HG03039 (cell line): Measurements from ENCODE around the gene EPS8L3.
"Not testable (repeated sequence)": the region's sequence is repeated elsewhere in the genome, so short reads cannot be mapped to it uniquely, and the experiment has no call there.

Source experiments
- ATAC-seq: cut with Tn5 transposase; IDR thresholded peaks from one replicate; pipeline ENCODE4 v1.9.1; 2021; ENCODE audit warnings: mild to moderate bottlenecking, moderate library complexity; ENCODE audit not compliant: unreplicated experiment

EPS8L3 gene

DNA sequence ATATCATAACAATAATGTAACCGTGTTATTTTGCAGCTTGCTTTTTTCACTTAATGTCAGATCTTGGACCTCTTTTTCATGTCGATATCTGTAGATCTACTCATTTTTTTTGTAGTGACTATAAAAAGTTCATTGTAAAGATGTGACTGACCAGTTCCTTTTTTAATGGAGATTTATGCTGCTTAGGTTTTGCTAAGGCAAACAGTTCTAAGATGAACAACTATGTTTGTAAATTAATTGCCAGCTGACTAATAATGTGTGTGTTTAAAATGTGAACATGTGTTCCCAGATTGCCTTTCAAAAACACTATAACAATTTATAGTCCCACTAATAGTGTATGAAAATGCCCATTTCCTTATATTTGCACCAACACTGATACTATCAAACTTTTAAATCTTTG, 18.1 kb upstream of the EPS8L3 start:
- ATAC-seq: no peak

DNA sequence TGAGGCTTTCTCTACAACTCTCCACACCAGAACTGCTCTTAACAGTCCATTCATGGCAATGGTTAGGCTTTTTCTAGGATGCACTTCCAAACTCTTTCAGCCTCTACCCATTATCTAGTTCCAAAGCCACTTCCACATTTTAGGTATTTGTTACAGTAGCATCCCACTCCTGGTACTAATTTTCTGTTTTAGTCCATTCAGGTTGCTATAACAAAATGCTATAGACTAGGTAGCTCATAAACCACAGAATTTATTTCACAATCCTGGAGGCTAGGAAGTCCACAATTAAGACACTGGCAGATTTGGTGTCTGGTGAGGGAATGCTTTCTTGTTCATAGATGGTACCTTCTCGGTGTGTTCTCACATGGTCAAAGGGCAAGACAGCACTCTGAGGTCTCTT, 17.3 kb upstream of the EPS8L3 start:
- no peak for ATAC-seq

DNA sequence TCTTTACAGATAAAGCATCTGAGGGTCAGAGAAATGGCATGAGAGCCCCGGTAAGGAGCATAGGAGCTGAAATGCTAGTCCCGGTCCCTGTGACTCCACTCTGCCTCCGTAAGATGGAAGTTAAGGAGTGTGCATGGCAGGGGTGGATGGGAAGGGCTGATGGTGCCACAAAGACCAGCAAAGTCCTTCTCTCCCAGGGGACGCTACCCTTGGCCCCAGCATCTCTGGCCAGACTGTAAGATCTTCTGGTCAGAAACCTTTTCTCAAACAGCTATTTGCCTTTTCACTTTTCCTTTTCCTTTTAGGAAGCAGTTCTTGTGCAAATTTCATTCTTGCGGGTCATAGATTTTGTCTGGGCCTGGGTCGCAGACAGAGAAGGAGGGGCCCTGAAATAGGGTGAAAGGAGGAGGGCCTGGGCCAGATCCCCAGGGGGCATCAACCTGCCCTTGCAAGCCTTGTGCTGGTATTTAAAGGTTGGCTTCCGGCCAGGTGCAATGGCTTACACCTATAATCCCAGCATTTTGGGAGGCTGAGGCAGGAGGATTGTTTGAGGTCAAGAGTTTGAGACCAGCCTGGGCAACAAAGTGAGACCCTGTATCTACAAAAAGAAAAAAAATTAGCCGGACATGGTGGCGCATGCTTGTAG, 14.4 kb upstream of the EPS8L3 start:
- no peak for ATAC-seq

DNA sequence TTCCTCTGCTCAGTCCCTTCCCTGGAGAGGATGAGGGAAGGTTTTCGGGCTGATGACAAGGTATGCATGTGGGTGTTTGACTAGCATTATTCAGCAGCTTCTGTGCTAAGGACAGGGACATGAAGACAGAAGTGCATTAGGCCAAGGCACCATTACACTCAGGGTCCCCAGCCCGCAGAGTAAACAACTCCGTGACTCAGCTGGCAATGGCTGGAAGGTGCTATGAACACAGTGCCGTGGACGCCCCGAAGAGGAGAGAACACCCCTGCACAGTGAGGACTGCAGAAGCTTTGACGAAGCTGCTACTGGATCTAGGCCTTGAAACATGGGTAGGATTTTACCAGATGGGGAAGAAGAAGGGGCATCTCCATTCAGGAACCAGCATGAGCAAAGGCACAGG, 13.7 kb upstream of the EPS8L3 start:
- no peak for ATAC-seq

DNA sequence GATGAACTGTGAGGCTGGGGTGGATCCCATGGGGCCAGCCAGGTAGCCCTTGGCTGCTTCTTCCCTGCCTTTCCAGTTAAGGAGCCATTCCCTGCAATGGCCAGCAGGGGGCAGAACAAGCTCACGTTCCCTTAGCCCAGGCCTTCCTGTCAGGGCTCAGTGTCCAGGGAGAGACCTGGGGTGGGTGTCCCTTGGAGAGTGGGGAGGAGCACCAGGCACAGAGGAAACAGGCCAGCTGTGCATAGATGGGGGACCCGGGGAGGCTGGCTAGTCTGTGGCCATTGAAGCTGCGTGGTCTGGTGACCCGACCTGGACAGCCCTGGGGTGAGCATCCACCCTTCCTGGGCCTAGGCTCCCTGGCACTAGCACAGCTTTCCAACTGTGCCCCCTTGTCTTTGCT, 13.2 kb upstream of the EPS8L3 start:
- peak; percentile 49 for ATAC-seq

DNA sequence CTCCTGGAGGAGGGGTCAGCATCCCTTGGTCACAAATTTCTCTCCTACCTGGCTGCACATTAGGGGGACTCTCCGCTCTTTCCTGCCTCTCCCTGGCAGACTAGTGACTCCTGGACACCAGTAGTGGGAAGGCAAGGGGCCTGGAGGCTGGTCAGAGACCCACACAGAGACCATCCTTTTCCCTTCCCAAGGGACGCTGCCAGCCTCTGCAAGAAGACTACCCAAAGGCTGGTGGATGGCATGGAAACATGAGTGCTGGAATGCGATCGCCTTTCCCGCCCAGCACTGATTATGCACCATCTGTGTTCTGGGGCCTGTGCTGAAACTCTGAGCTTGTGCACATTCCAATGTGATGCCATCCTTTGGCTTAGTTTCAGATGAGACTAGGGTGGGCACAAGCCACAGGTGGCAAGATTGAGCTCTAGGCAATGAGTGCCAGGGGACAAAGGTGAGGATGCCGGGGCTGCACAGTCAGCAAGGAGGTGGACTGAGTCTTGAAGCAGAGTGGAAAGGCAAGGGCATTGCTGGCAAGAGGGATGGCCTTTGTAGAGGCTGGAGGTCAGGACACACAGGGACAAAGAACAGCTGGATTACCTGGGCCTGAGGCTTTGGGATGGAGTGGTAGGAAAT, 12.6 kb upstream of the EPS8L3 start:
- ATAC-seq: no peak

DNA sequence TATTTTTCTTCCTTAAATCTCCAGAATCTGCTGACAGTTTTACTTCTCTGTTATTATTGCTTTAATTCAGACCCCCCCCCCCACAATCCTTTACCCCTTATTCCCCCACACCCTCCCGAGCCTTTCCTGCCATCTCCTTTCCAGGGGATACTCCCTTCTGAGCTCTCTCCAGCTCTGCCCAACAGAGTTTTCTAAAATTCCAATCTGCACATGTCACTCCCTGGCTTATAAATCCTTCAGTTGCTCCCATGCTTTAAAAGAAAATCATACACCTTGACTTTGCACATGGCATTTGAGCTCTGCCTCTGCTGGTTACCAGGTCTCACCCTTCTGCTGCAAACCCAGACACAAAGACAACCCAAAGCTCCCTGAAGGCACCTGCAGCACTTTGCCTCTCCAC, 11.7 kb upstream of the EPS8L3 start:
- no peak for ATAC-seq

DNA sequence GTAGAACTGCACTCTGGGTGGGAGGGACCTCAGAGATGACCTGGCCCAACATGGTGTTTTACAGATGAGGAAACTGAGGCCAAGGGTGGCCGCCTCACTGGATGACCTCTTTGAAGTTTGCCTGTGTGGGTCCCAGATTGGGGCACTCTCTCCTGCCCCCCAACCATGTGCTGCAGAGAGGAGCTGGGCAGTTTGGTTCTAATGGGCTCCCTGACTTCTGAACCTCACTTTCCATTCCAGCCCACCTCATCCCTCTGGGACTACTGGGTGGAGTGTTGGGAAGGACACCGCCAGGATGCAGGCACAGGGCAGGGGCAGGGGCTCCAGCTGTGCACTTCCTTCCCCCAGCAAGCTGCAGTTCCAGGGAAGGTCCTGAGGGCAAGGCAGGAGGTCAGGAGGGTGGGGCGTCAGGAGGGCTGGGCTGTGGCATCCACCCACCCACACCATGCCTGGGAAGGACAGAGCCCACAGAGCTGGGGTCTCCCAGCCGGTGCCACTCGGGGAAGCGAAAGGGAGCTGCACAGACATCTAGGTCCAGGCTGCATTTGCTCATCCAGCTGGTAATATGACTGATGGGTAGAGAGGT, 10.3 kb upstream of the EPS8L3 start:
- ATAC-seq: no peak

DNA sequence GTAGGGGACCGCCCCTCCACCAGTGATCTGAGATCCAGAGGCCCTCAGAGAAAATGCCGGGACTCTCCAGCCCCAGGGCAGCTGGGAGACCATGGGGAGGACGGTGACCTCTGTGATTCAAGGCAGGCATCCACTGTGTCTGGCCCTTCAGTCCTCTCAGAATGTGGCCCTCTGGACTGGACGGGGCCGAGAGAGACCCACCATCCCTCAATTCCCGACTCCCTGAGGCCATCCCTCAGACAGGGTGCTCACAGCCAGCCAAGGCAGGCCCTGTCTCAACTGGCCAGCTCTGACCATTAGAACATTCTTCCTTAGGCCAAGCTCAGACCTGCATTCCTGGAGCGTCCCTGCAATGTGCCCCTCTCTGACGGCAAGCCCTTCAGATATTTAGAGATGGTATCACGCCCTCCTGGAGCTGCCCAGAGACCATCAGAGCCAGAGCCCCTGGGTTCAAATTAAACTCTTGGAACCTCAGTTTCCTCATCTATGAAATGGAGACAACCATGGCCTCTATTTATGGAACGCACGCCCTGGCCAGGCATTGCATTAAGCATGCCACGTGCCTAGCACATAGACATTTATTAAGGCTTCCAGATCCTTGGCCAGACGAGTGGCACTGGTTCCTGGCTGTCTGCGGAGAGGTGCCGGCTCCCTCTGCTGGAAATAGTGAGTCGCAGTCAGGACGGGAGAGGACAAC, 9.6 kb upstream of the EPS8L3 start:
- ATAC-seq: no peak

DNA sequence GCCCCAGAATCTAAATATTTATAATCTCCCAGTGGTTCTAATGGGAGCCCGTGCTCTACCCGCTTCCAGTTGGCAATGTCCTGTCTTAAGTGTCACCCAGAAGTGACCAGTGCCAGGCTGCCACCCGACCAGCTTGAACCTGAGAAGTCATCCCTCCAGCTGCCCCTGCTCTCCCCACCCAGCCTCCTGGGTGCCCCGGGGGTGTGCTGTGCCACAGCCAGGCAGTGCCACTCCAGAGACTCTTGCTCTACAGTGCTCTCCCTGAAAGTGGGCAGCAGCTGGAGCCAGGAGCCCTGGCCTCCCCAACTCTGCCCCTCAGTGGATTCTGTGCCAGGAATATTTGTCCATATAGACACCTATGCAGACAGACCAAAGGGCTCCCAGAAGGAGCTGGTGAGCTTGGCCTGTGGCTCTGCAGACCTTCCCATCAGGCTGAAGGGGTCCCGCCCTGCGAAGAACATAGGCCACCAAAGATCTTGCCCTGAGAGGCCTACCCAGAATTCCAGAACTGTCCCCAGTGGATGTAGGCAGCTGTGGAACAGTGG, 9.0 kb upstream of the EPS8L3 start:
- ATAC-seq: no peak

DNA sequence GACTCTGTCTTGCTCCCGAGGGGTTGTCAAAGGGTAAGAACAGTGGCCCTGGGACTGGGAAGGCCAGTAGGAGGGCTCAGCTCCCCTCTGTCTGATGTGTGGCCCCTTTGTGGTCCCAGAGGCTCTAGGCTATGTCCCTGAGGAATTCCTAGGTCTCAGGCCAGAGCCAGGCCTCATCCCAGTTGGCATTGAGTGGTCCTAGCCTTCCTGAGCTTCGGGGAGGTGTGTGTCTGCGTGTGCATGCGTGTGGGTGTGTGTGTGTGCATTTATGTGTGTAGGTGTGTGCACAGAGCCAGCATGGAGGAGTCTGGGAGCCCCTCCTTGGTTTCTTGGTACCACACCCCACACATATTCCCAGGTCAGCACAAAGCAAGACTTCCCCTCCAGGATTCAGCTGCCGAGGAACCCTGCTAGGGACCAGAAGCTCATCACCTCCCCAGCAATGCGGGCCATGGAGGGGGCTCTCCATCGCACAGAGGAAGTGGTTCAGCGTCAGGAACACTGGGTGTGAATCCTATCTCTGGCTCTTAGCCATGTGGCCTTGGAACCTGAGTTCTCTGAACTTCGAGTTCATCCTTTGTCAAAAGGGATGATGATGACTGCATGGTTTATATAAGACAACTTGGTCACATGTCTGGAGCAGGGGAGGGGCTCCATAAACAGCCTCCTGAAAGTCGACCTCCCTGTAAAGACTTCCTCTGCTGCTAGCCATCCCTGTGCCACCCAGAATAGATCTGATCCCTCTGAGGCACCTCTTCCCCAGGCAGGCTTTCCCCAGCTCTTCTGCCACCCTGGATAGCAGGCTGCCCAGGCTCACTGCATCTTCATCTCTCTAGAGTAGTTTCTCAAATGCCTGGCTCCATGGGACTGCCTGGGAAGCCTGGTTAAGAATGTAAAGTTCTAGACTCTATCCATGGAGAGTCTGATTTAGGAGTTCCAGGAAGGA, 8.3 kb upstream of the EPS8L3 start:
- no peak for ATAC-seq

DNA sequence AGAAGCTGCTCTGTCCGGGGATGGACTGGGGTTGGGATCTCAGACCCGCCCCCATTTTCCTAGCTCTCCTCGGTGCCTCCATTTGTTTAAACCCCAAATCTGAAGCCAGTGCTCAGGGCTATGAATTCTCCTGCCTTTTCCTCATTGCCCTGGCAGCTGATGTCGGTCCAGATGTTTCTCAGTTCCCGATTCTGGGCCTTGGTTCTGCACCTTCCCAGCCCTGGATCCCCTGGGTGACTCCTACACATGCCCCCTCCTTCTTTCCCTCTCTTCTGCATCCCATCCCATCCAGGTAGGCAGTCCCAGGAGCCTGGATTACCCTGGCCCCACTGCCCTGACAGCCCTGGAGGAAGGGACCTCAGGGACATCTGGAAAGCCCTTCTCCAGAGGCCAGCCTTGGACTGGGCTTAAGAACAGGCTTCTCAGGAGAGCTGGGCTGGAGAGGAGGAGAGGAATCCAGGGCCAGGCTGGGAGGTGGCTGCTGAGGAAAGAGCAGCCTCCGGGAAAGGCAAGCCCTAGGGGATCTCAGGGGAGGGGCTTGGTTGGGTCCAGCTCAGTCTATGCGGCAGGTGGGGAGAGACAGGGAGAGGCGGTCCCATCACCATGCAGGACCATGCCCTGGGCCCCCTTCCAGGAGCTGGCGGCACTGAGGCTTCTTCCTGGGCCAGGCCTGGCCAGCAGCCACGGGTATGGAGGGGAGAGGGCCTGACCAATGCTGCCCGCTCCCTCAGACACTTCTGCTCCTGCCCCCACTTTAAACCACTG, 6.8 kb upstream of the EPS8L3 start:
- ATAC-seq: no peak

DNA sequence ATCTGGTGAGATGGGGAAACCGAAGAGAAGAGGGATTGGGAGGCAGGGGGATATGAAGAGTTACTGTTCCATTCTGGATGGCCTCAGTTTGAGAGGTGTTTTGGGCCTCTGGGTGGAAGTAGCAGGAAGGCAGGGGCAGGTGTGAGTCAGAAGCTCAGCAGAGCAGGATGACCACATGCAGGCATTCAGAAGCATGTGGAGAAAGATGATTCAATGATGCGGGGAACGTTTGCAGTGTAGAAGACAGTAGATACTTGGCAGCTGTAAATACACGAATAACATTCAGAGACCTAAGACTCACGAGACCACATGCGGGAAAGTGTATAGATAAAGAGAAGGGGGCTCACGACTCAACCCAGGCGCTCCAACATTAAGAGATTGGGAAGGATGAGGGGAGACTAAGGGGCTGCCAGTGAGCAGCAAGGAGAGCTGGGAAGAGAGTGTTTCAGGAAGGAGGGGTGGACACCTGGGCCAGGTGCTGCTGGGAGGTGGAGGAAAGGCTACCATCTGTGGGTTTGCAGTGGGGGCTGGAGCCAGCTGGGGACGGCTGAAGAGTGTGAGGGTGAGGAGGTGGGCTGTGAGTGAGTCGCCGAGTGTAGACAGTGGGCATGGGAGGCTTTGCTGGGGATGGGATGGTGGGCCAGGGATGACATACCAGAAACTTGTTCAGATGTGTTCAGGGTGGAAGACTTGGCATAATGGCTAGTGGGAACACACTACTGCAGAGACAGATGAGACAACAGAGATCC, 5.8 kb upstream of the EPS8L3 start:
- ATAC-seq: no peak

DNA sequence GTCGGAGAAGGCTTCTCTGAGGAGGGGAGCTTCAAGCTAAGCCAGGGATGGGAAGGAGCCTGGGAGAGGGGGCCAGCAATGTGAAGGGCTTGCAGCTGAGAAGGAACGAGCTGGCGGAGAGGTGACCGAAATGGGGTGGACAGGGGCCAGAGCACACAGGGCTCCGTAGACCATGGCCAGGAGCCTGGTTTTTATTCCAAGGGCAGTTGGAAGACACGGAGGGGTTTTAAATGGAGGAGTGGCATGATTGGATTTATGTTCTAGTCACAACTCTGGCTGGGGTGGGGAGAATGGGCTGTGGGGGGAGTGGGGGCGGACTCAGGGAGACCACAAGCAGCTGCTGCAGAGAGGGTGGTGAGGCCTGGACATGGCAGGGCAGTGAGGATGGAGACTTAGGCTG, 5.1 kb upstream of the EPS8L3 start:
- ATAC-seq: no peak

DNA sequence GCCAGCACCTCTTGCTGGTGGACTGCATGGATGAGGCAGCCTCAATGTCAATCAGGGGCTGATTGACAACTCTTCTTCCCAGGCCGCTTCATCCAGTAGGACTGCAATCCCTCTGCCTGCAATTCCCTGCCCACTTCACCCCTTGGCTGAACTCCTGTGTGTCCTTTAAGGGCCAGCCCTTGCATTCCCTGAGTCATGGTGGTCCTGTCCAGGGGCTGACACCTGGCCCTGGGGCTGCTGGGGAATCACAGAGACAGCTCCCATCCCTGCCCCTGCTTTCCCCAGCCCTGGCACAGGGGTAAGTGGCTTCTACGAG, 4.6 kb upstream of the EPS8L3 start:
- no peak for ATAC-seq

DNA sequence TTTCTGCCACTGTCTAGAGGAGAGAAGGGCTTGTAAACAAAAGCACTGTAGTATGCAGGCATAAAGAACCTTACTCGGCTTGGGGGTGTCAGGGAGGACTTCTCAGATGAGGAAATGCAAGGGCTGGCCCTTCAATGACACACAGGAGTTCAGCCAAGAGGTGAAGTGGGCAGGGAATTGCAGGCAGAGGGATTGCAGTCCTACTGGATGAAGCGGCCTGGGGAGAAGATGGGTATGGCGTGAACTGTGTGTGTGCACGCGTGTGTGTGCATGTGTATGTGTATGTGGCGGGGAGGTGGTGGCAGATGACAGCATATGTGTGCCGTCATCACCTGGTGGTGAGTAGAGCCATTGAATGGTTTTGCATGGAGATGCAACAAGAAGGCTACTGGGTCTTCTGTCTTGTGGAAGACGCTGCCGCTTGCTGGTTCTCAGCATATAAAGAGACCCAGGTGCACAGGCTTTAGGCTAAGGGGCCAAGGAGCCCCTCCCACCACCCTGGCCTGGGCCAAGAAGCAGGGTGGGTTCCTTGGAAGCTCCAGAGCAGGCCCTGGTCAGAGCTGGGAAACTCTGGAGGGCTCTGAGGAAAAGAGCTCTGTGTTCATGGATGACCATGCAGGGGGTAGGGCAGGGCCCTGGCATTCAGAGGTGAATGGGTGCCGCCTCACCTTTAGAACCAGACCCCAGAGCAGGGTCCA, 4.1 kb upstream of the EPS8L3 start:
- ATAC-seq: no peak

DNA sequence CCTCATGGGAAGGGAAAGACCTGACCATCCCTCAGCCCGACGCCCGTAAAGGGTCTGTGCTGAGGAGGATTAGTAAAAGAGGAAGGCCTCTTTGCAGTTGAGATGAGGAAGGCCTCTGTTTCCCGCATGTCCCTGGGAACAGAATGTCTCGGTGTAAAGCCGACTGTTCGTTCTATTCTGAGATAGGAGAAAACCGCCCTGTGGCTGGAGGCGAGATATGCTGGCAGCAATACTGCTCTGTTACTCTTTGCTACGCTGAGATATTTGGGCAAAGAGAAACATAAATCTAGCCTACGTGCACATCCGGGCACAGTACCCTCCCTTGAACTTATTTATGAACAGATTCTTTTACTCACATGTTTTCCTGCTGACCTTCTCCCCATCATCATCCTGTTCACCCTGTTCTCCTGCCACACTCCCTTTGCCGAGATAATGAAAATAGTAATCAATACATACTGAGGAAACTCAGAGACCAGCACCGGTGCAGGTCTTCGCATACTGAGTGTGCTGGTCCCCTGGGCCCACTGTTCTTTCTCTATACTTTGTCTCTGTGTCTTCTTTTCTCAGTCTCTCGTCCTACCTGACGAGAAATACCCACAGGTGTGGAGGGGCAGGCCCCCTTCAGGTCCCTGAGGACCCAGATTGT, 3.4 kb upstream of the EPS8L3 start:
- ATAC-seq: not testable (repeated sequence)

DNA sequence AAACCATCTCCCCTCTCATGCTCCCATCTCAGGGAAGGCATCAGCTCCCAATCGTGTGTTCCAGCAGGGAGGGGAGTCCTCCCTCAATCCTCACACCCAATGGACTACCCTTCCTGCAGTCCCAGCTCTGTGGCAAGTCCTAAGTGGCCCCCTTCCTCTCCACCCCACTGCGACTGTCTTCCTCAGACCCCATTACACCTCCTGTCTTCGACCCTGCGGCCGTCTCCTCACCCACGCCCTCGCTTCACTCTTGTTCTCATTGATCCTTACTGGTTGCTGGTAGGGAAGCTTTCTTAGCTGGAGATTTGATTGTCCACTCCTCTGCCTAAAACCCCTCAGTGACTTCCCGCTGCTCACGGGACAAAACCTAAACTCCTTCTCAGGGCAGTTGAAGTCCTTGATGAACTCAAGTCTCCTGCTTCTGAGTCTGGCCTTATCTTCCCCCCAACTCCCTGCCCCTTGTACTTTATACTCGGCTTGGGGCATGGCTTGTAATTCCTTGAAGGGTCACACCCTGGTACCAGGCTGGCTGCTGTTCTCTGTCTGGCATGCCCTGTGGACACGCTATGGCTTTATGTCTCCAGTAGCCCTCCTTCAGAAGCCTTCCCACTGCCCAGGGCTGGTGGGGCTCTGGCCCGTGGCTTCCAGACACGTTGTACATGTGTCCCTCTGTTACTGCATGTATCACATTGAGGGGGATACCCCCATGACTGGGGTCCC, 2.3 kb upstream of the EPS8L3 start:
- no peak for ATAC-seq
